ENCODE data around the gene SLC16A3.

SLC16A3 gene

GRCh38 chr17:82278308-82278707 lies 49.5 kb downstream of the SLC16A3 start:
- H3K27ac Mint-ChIP-seq, result no peak overlapping the region
- no peak overlapping the region for H3K4me3 Mint-ChIP-seq
- H3K4me1 Mint-ChIP-seq (ENCODE audit: low read depth), result peaks cover 28% of the 10 kb centered on the region
- DNase-seq, result no peak
- no peaks in the 10 kb centered on the region for H3K9me3 Mint-ChIP-seq
- H3K36me3 Mint-ChIP-seq (ENCODE audit: low read depth), result peaks cover 2% of the 10 kb centered on the region
- H3K27me3 Mint-ChIP-seq, result no peaks in the 10 kb centered on the region

GRCh38 chr17:82278786-82279391 lies 50.0 kb downstream of the SLC16A3 start:
- no peak overlapping the region for H3K4me3 Mint-ChIP-seq
- H3K36me3 Mint-ChIP-seq (ENCODE audit: low read depth), result no peaks in the 10 kb centered on the region
- no peak for DNase-seq
- H3K9me3 Mint-ChIP-seq, result no peaks in the 10 kb centered on the region
- no peak overlapping the region for H3K27ac Mint-ChIP-seq
- no peaks in the 10 kb centered on the region for H3K27me3 Mint-ChIP-seq
- peaks cover 32% of the 10 kb centered on the region for H3K4me1 Mint-ChIP-seq (ENCODE audit: low read depth)

GRCh38 chr17:82280537-82280936 lies 51.7 kb downstream of the SLC16A3 start:
- H3K9me3 Mint-ChIP-seq, result no peaks in the 10 kb centered on the region
- no peak overlapping the region for H3K4me3 Mint-ChIP-seq
- peaks cover 32% of the 10 kb centered on the region for H3K4me1 Mint-ChIP-seq (ENCODE audit: low read depth)
- no peak for DNase-seq
- H3K27ac Mint-ChIP-seq, result no peak overlapping the region
- no peaks in the 10 kb centered on the region for H3K36me3 Mint-ChIP-seq (ENCODE audit: low read depth)
- no peaks in the 10 kb centered on the region for H3K27me3 Mint-ChIP-seq

GRCh38 chr17:82281076-82281475 lies 52.2 kb downstream of the SLC16A3 start:
- Mint-ChIP-seq H3K27ac (no peak overlapping the region), H3K9me3 (no peaks in the 10 kb centered on the region), H3K4me3 (no peak overlapping the region), H3K27me3 (no peaks in the 10 kb centered on the region), H3K36me3 (ENCODE audit: low read depth) (no peaks in the 10 kb centered on the region), H3K4me1 (ENCODE audit: low read depth) (peaks cover 32% of the 10 kb centered on the region)
- DNase-seq, result no peak

DNA sequence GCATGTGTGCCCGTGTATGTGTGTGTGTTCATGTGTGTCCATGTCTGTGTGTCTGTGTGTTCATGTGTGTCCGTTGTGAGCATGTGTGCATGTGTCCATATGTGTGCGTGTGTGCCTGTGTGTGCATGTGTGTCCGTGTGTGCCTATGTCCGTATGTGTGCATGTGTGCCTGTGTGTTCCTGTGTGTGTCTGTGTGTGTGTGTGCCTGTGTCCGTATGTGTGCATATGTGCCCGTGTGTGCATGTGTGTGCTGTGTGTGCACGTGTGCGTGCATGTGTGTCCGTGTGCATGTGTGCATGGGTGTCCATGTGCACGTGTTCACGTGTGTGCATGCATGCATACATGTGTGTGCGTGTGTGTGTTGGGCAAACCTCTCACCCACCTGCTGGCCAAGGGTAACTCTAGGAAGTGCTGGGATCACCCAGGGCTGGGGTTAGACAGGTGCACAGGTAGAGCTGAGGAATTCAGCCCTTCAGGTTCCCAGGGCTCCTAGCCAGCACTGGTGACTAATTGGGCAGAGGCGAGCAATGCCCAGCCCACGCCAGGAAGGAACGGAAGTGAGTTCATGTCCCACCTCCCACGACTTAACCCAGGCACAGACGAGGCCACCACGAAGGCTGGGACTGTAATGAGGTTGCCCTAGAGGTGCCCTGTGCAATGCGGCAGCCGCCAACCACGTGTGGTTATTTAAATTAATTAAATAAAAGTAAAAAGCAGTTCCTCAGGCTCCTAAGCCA lies 52.8 kb downstream of the SLC16A3 start:
- H3K27me3 Mint-ChIP-seq, result no peaks in the 10 kb centered on the region
- H3K4me1 Mint-ChIP-seq (ENCODE audit: low read depth), result peaks cover 32% of the 10 kb centered on the region
- peak overlapping the region; percentile 4 for H3K27ac Mint-ChIP-seq
- peak overlapping the region; percentile 29 for H3K4me3 Mint-ChIP-seq
- DNase-seq, result peak; percentile 72
- no peaks in the 10 kb centered on the region for H3K9me3 Mint-ChIP-seq
- H3K36me3 Mint-ChIP-seq (ENCODE audit: low read depth), result no peaks in the 10 kb centered on the region

DNA sequence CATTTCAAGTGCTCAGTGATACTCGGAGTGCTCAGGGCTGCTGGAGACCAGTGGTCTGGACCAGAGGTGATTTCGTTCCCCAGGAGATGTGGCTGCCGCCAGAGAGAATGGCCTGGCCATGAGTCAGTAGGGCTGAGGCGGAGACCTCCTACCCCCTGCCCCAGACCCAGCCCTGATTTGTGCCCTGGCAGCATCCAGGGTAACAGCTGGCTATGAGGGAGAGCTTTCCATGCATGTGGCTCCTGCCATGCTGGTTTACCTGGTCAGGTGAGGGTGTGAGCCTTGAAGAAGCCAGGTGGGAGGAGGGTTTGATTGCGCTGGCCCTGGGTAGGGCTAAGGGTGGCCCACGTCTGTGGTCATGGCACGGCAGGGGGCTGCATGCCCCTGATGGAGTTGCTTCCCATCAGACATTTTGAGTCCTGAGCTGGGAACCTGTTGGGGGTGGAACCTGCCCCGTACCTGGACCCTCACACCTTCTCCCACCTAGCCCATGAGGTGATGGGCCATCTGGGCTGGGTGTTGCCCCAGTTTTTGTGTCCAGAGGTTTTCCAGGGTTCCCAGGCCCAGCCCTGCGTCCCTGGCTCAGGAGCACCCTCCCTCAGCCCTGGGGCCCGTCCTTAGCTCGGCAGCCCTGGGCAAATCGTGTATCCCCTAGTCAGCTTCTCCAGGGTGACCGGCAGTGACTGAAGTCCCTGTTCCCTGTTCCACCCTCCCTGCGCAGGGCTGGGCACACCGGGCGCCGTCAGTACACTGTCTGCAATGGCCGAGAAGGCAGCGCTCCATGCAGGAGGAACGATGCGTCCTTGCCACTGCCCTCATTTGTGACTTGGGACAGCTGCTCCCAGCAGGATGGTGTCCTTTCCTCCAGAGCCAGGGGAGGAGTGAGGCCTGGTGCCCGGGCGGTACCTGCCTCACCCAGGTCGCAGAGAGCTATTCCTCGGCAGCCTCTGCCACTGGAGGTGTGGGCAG lies 53.7 kb downstream of the SLC16A3 start:
- Mint-ChIP-seq H3K4me1 (ENCODE audit: low read depth) (peaks cover 39% of the 10 kb centered on the region), H3K4me3 (peak overlapping the region; percentile 29), H3K36me3 (ENCODE audit: low read depth) (no peaks in the 10 kb centered on the region), H3K9me3 (no peaks in the 10 kb centered on the region), H3K27ac (no peak overlapping the region), H3K27me3 (no peaks in the 10 kb centered on the region)
- no peak for DNase-seq

DNA sequence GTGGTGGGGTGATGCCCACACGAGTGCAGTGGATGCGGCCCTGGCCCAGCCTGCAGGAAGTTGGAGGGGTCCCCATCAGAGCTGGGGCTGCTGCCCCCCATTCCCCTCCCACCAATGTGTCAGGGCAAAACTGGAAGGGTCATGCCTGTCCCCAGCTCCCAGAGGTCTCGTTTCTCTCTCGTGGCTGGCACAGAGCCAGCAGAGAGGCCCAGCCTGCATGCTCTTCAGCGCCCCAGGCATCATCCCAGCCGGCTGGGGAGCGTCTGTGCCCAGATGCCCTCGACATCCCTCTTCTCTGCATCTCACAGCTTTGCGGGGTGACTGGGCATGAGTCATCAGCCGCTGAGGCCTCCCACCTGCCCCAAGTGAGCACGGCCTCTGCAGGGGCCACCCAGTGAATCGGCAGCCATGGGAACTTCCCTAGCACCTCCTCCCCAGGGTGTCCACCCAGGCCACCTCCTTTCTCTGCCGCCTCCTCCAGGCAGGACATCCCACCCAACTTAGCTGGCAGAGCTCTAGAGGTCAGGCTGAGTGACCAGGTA lies 54.4 kb downstream of the SLC16A3 start:
- DNase-seq, result peak; percentile 74
- no peaks in the 10 kb centered on the region for H3K36me3 Mint-ChIP-seq (ENCODE audit: low read depth)
- H3K4me3 Mint-ChIP-seq, result peak overlapping the region; percentile 45
- H3K27me3 Mint-ChIP-seq, result no peaks in the 10 kb centered on the region
- H3K27ac Mint-ChIP-seq, result peak overlapping the region; percentile 69
- H3K4me1 Mint-ChIP-seq (ENCODE audit: low read depth), result peaks cover 46% of the 10 kb centered on the region
- H3K9me3 Mint-ChIP-seq, result no peaks in the 10 kb centered on the region

- Mint-ChIP-seq H3K36me3 (ENCODE audit: low read depth) (no peaks in the 10 kb centered on the region), H3K9me3 (no peaks in the 10 kb centered on the region), H3K4me1 (ENCODE audit: low read depth) (peaks cover 61% of the 10 kb centered on the region), H3K27ac (no peak overlapping the region), H3K27me3 (no peaks in the 10 kb centered on the region), H3K4me3 (no peak overlapping the region)
- no peak for DNase-seq
Measured at GRCh38 chr17:82285141-82285540, 56.3 kb downstream of the SLC16A3 start.

DNA sequence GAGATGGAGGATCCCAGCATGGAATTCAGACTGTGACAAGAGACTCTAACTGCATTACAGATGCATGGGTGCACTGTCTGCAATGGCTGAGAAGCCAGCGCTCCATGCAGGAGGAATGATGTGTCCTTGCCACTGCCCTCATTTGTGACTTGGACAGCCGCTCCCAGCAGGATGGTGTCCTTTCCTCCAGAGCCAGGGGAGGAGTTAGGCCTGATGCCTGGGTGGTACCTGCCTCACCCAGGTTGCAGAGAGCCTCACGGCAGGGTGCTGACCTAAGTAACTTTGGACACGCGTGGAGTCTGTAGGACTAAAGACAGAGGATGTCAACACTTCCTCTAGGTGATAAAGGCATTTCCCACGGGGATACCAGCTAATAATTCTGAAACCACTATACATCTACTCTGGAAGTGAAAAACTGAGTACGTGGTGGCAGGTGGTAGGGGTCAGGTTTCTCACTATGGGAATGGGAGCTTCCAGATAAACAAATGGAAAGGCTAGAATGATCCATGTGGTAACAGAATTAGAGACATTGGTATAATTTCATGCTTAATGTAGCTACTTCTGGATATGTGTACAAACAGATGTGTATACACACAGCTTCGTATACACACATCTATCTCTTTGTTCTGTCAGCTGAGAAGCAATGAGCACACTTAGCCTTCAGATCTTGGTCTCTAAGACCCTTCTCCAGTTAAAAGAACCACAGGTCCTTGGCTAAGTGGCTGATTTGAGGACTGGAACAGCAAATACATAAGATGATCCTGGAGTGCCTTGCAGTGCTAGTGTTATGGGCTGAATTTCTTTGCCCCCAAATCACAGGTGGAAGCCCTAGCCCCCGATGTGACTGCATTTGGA lies 58.4 kb downstream of the SLC16A3 start:
- H3K36me3 Mint-ChIP-seq (ENCODE audit: low read depth), result peaks cover 6% of the 10 kb centered on the region
- peaks cover 57% of the 10 kb centered on the region for H3K4me1 Mint-ChIP-seq (ENCODE audit: low read depth)
- H3K4me3 Mint-ChIP-seq, result no peak overlapping the region
- H3K27ac Mint-ChIP-seq, result no peak overlapping the region
- no peaks in the 10 kb centered on the region for H3K9me3 Mint-ChIP-seq
- no peak for DNase-seq
- no peaks in the 10 kb centered on the region for H3K27me3 Mint-ChIP-seq

- no peak overlapping the region for H3K4me3 Mint-ChIP-seq
- no peaks in the 10 kb centered on the region for H3K27me3 Mint-ChIP-seq
- peaks cover 48% of the 10 kb centered on the region for H3K4me1 Mint-ChIP-seq (ENCODE audit: low read depth)
- H3K9me3 Mint-ChIP-seq, result no peaks in the 10 kb centered on the region
- no peak for DNase-seq
- H3K27ac Mint-ChIP-seq, result no peak overlapping the region
- peaks cover 7% of the 10 kb centered on the region for H3K36me3 Mint-ChIP-seq (ENCODE audit: low read depth)
Measured at GRCh38 chr17:82287868-82288801, 59.3 kb downstream of the SLC16A3 start.
